ENCODE results near the gene RSPH10B2. TPM values are rescaled to one million over a fixed set of nuclear protein-coding genes. Genes with fewer than 3 reads are reported as not detected.
"Not testable (repeated sequence)": the region's sequence is repeated elsewhere in the genome, so short reads cannot be mapped to it uniquely, and the experiment has no call there.

Gene RSPH10B2
- total RNA-seq, 1 experiment from 2014 or later = 0.37 TPM

GRCh38 chr7:6728893-6729491 is 24.9 kb upstream of the RSPH10B2 start:
- ATAC-seq; H3K9me2 ChIP-seq (ENCODE audit: insufficient read depth); H3K27me3 ChIP-seq (ENCODE audit: insufficient read depth, low read length); RAD21 ChIA-PET (ENCODE audit: low non-redundant PET in 1 of 2, low total read pairs in 2 of 2, uncharacterized antibody in 2 of 2, unreplicated experiment in 2 of 2); H3K9me3 ChIP-seq (ENCODE audit: control insufficient read depth in 1 of 2, insufficient read depth in 1 of 2, low read depth in 1 of 2, low read length in 2 of 2); CTCF ChIA-PET; H3K36me3 ChIP-seq (ENCODE audit: control insufficient read depth in 1 of 2, insufficient read depth in 2 of 2, low read length in 2 of 2); DNase-seq (ENCODE audit: low read depth, low spot score); POLR2A ChIA-PET; H4K20me1 ChIP-seq (ENCODE audit: insufficient read depth): not testable (repeated sequence)
- Histone ChIP-seq H2AFZ (ENCODE audit: low read depth, low read length, poor library complexity, severe bottlenecking) (peak overlapping the region; percentile 55), H3K4me1 (ENCODE audit: control insufficient read depth in 1 of 2, insufficient read depth in 2 of 2, low read length in 2 of 2) (peaks cover 18 to 21% of the 10 kb centered on the region in 2 experiments), H3K9ac (ENCODE audit: low read length) (peak overlapping the region; percentile 94), H3K4me3 (replicated peaks in 1 of 2; ENCODE audit: low read depth in 1 of 2, low read length in 2 of 2) (peak overlapping the region; percentile 86 to 91), H3K79me2 (ENCODE audit: insufficient read depth, low read length) (peaks cover 38% of the 10 kb centered on the region), H3K27ac (ENCODE audit: low read depth, low read length) (peak overlapping the region; percentile 79), H3K4me2 (ENCODE audit: low read length) (peak overlapping the region; percentile 69)
- BruUV-seq (replicated peaks) = TSS peak; percentile 95
- intact Hi-C loops (cut with micrococcal nuclease) = loop anchor here (5.0 kb wide), 1 partner anchor 128 kb away; no protein-coding TSS in a partner anchor

GRCh38 chr7:6729492-6730342 is 24.2 kb upstream of the RSPH10B2 start:
- no TSS peak for BruUV-seq (replicated peaks)
- H3K9ac ChIP-seq (ENCODE audit: low read length) = peak overlapping the region; percentile 94
- peak overlapping the region; percentile 55 for H2AFZ ChIP-seq (ENCODE audit: low read depth, low read length, poor library complexity, severe bottlenecking)
- H3K4me2 ChIP-seq (ENCODE audit: low read length) = peak overlapping the region; percentile 69
- intact Hi-C loops (cut with micrococcal nuclease) = loop anchor here (5.0 kb wide), 1 partner anchor 128 kb away; no protein-coding TSS in a partner anchor
- no peaks in the 10 kb centered on the region for H3K9me2 ChIP-seq (ENCODE audit: insufficient read depth)
- H3K27me3 ChIP-seq (ENCODE audit: insufficient read depth, low read length) = no peaks in the 10 kb centered on the region
- H3K36me3 ChIP-seq (ENCODE audit: control insufficient read depth in 1 of 2, insufficient read depth in 2 of 2, low read length in 2 of 2) = peaks cover 7 to 9% of the 10 kb centered on the region in 2 experiments; a peak in 3 of 4 replicates
- peaks cover 18 to 21% of the 10 kb centered on the region in 2 experiments for H3K4me1 ChIP-seq (ENCODE audit: control insufficient read depth in 1 of 2, insufficient read depth in 2 of 2, low read length in 2 of 2)
- ChIA-PET CTCF (no interaction called here), RAD21 (ENCODE audit: low non-redundant PET in 1 of 2, low total read pairs in 2 of 2, uncharacterized antibody in 2 of 2, unreplicated experiment in 2 of 2) (no interaction called here), POLR2A (no interaction called here)
- H3K4me3 ChIP-seq (replicated peaks in 1 of 2; ENCODE audit: low read depth in 1 of 2, low read length in 2 of 2) = peak overlapping the region; percentile 86 to 91
- DNase-seq (ENCODE audit: low read depth, low spot score) (peak; percentile 85), ATAC-seq (peak; percentile 98)
- H3K79me2 ChIP-seq (ENCODE audit: insufficient read depth, low read length) = peaks cover 41% of the 10 kb centered on the region
- H4K20me1 ChIP-seq (ENCODE audit: insufficient read depth) = no peaks in the 10 kb centered on the region
- peak overlapping the region; percentile 79 for H3K27ac ChIP-seq (ENCODE audit: low read depth, low read length)
- no peaks in the 10 kb centered on the region for H3K9me3 ChIP-seq (ENCODE audit: control insufficient read depth in 1 of 2, insufficient read depth in 1 of 2, low read depth in 1 of 2, low read length in 2 of 2)
- TF ChIP-seq SIN3A (IDR thresholded peaks at IDR 0.05; ENCODE audit: low read depth) = 0 out of 2 replicates have a peak, but pooled peaks have one; percentile 57
- no peak for TF ChIP-seq JUND (IDR thresholded peaks at IDR 0.05)
- TF ChIP-seq, protein P1, sequence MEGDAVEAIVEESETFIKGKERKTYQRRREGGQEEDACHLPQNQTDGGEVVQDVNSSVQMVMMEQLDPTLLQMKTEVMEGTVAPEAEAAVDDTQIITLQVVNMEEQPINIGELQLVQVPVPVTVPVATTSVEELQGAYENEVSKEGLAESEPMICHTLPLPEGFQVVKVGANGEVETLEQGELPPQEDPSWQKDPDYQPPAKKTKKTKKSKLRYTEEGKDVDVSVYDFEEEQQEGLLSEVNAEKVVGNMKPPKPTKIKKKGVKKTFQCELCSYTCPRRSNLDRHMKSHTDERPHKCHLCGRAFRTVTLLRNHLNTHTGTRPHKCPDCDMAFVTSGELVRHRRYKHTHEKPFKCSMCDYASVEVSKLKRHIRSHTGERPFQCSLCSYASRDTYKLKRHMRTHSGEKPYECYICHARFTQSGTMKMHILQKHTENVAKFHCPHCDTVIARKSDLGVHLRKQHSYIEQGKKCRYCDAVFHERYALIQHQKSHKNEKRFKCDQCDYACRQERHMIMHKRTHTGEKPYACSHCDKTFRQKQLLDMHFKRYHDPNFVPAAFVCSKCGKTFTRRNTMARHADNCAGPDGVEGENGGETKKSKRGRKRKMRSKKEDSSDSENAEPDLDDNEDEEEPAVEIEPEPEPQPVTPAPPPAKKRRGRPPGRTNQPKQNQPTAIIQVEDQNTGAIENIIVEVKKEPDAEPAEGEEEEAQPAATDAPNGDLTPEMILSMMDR (IDR thresholded peaks at IDR 0.05 in 2 of 3, conservative IDR thresholded peaks at IDR 0.05 in 1 of 3; ENCODE audit: borderline replicate concordance in 1 of 3, insufficient read depth in 1 of 3, low read depth in 2 of 3, low read length in 2 of 3) = no peak
- TF ChIP-seq ZFX (IDR thresholded peaks at IDR 0.05) = peak; percentile 93
- no peak for TF ChIP-seq REST (IDR thresholded peaks at IDR 0.05; ENCODE audit: low read depth)
- no peak for TF ChIP-seq EZH2phosphoT487 (IDR thresholded peaks at IDR 0.05; ENCODE audit: borderline replicate concordance)
- peak; percentile 28 for TF ChIP-seq YY1 (IDR thresholded peaks at IDR 0.05; ENCODE audit: extremely low read depth, insufficient replicate concordance, low read depth, low read length)
- no peak for TF ChIP-seq TCF7L2 (IDR thresholded peaks at IDR 0.05; ENCODE audit: borderline replicate concordance, extremely low read depth, insufficient read depth, insufficient read length)
- TF ChIP-seq, protein P2, sequence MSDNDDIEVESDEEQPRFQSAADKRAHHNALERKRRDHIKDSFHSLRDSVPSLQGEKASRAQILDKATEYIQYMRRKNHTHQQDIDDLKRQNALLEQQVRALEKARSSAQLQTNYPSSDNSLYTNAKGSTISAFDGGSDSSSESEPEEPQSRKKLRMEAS (IDR thresholded peaks at IDR 0.05) = peak; percentile 82
- TF ChIP-seq RAD21 (IDR thresholded peaks at IDR 0.05; ENCODE audit: low read depth) = no peak
- TF ChIP-seq ELF1 (IDR thresholded peaks at IDR 0.05; ENCODE audit: borderline replicate concordance, low read depth) = peak; percentile 70
- no peak for TF ChIP-seq EZH2 (IDR thresholded peaks at IDR 0.05)

All from HCT116 (cell line).